SHP77 treated with DMSO at 0.1 percent for 48 hours (cell line): ENCODE measurements around the gene SPTBN2.

Experiments
- DNase-seq: peaks from one replicate; lab custom pipeline; 2025; lab: John Stamatoyannopoulos, UW

The SPTBN2 gene

DNA sequence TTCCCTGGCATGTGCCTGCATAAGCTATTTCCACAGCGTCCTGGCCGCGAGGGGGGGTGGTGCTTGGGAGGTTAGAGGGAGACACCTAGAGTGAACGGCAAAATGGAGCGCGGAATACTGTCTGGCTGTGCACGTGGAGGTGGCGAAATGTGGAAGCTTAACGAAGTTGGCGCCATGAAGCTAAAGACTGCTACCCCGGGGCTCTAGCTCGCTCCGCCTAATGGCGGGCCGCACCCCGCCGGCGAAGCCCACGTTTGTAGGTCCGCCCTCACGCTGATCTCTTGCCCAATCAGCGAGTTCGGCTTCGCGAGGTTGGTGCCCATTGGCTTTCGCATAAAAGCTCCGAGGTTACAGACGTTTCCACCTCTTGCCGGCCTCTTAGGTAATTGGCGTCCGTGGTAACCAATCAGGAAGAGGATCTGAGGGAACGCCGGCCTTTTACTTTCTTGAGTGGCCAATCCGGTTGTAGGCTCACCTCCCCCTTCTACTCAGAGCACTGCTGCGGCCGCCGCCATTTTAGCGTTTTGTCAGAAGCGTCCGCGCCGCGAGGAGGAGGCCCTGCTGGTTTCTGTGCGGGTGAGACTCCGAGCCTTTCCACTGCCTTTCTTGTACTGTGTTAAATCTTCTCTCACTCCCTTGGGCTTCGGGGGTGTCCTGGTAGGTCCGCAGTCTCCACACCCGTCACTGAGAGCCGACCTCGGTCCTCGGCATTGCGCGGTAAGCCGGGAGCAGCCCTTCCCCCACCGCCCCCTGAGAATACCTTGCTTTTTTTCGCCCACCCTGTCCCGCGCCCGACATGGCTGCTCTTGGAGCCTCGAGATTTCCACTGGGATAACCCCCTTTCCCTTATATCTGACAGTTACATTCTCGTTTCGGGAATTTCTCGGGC is 90.6 kb downstream of the SPTBN2 start, which contains the start of gene RBM4:
Gene RBM4, plus strand, starts transcription at position 527 of the 889 bp plus-strand sequence. CDS start 1,009 bp downstream, outside the sequence.
- peak; percentile 100 for DNase-seq

DNA sequence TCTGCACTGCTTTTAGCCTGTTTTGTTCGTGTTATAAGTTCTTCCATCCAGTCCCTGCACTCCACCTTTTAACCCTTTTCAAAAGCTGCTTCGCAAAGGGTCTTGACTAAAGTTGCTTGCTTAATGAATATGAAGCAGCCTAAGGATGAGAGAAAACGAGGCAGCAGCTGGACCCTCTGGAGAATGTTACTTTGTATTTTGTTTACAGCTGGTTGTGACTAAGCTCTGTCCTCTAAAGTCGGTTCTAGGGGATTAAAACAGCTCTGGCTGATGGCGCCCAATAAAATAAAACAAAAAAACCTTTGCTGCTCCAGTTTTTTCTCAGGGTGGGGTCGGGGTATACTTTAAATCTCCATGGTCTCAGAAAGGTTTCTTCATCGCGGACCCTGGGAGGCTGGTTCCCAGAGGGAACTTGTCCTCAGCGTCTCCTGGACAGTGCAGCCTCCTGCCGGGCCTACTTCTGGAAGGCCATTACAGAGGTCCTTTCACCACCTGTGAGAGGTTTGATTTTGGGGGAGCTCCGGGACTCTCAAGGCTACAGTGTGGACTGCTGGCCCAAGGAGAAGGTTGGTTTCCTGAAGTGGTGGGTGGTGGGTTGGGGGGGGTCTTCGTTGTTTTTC is 91.3 kb downstream of the SPTBN2 start:
- peak; percentile 59 for DNase-seq

DNA sequence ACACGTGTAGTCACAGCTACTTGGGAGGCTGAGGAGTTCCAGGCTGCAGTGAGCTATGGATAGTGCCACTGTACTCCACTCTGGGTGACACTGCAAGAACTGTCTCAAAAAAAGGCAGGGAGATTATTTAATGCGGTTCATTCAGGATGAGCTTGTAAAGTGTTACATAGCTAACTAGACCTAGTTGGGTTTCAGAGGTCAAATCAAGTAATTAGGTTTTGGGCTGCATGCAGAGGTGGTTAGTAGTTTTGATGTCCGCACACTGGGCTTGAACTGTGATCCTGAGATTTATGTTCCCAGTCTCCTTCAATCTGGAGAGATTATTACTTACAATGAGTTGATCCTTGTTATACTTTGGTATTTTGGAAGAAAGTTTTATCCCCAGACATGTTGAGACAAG is 92.6 kb downstream of the SPTBN2 start:
- DNase-seq: no peak
